ENCODE measurements around the gene UBXN6. TPM values are rescaled to one million over a fixed set of nuclear protein-coding genes. Genes with fewer than 3 reads are reported as not detected.

UBXN6 gene
- total RNA-seq, 4 donors from 2014 or later = 40.7 to 72.9 (median 50.8) TPM

GRCh38 chr19:4430760-4431159, 26.8 kb downstream of the UBXN6 start:
- Histone ChIP-seq H3K27me3 (no peaks in the 10 kb centered on the region), H3K4me3 (no peak overlapping the region), H3K4me1 (no peaks in the 10 kb centered on the region), H3K27ac (no peak overlapping the region), H3K9me3 (no peaks in the 10 kb centered on the region), H3K36me3 (peaks cover 6 to 76% (median 13%) of the 10 kb centered on the region in 3 donors)
- 86 to 92% methylated on average over 8 to 12 of the region's 12 CpGs for WGBS, 2 donors
- intact Hi-C loops (cut with DNase I) = no loop called here
- DNase-seq = no peak
- TF ChIP-seq POLR2A (IDR thresholded peaks at IDR 0.05) = no peak
- TF ChIP-seq, protein P1, sequence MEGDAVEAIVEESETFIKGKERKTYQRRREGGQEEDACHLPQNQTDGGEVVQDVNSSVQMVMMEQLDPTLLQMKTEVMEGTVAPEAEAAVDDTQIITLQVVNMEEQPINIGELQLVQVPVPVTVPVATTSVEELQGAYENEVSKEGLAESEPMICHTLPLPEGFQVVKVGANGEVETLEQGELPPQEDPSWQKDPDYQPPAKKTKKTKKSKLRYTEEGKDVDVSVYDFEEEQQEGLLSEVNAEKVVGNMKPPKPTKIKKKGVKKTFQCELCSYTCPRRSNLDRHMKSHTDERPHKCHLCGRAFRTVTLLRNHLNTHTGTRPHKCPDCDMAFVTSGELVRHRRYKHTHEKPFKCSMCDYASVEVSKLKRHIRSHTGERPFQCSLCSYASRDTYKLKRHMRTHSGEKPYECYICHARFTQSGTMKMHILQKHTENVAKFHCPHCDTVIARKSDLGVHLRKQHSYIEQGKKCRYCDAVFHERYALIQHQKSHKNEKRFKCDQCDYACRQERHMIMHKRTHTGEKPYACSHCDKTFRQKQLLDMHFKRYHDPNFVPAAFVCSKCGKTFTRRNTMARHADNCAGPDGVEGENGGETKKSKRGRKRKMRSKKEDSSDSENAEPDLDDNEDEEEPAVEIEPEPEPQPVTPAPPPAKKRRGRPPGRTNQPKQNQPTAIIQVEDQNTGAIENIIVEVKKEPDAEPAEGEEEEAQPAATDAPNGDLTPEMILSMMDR (IDR thresholded peaks at IDR 0.05) = no peak

DNA sequence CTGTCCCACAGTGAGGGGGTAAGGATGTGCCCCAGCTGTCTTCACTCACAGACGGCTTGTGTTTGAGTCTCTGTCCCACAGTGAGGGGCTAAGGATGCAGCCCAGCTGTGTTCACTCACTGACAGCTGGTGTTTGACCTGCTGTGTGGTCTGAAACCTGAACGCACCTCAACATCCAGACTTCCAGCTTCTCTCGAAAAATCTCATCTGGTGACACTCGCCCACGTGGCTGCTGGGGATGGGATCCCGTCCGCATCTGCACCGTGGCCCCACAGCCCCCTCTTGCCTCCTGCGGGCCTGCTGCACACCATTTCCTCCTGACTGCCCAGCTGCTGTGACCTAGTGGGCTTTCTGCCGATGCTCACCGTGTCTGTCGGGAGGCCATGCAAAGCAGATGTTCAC, 27.8 kb downstream of the UBXN6 start:
- Histone ChIP-seq H3K4me1 (no peaks in the 10 kb centered on the region), H3K27me3 (no peaks in the 10 kb centered on the region), H3K36me3 (peaks cover 6 to 71% (median 13%) of the 10 kb centered on the region in 3 donors), H3K9me3 (no peaks in the 10 kb centered on the region), H3K27ac (no peak overlapping the region), H3K4me3 (no peak overlapping the region)
- TF ChIP-seq POLR2A (IDR thresholded peaks at IDR 0.05) = no peak
- TF ChIP-seq, protein P1 (IDR thresholded peaks at IDR 0.05) = no peak
- intact Hi-C loops (cut with DNase I) = no loop called here
- WGBS, 2 donors = 85 to 92% methylated on average over 7 to 12 of the region's 12 CpGs
- DNase-seq = no peak

DNA sequence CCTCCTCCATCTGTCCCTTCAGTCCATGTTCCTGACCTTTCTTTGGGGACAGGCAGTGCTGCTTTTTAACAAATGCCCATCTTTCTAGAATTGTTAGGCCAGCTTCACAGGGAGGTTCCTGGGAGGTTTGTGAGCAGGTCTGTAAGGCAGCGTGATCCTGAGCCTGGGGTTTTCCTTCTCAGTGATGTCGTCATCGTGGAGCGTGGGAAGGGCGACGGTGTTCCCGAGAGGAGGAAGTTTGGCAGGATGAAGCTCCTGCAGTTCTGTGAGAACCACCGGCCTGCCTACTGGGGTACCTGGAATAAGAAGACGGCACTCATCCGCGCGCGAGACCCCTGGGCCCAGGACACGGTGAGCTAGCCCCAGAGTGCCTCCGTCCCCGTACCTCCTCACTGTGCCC, 28.3 kb downstream of the UBXN6 start:
- no peak for DNase-seq
- no peaks in the 10 kb centered on the region for H3K4me1 ChIP-seq
- 80 to 88% methylated on average over 12 of the region's 16 CpGs for WGBS, 2 donors
- peaks cover 6 to 71% (median 13%) of the 10 kb centered on the region in 3 donors for H3K36me3 ChIP-seq
- no peak overlapping the region for H3K4me3 ChIP-seq
- no peaks in the 10 kb centered on the region for H3K9me3 ChIP-seq
- TF ChIP-seq, protein P1 (IDR thresholded peaks at IDR 0.05) = no peak
- no peak for TF ChIP-seq POLR2A (IDR thresholded peaks at IDR 0.05)
- intact Hi-C loops (cut with DNase I) = no loop called here
- no peaks in the 10 kb centered on the region for H3K27me3 ChIP-seq
- H3K27ac ChIP-seq = no peak overlapping the region

DNA sequence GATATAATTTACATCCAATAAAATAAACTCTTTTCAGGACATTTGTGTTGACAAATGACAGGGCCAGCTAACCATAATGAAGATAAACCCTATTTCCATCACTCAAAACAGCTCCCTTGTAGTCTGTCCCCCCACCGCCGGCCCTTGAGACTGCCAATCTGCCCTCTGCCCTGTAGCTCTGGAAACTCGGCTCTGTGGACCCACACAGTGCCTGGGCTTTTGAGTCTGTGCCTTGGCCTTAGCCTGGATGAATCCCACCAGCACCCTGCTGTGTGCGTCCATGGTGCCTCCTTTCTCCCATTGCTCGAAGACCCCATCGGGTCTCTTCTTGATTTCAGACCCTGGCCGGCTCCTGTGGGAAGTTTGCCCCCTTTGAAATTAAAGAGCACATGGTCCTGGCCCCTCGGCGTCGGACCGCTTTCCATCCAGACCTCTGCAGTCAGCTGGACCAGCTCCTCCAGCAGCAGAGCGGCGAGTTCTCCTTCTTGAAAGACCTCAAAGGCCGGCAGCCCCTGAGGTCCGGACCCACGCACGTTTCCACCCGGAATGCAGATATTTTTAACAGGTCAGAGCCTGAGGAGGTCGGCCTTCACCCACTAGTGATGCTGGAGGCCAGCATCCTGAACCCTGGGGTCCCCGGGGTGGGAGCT, 29.1 kb downstream of the UBXN6 start:
- peaks cover 6 to 71% (median 13%) of the 10 kb centered on the region in 3 donors for H3K36me3 ChIP-seq
- DNase-seq = no peak
- no peaks in the 10 kb centered on the region for H3K27me3 ChIP-seq
- no peaks in the 10 kb centered on the region for H3K9me3 ChIP-seq
- no peak for TF ChIP-seq POLR2A (IDR thresholded peaks at IDR 0.05)
- TF ChIP-seq, protein P1 (IDR thresholded peaks at IDR 0.05) = no peak
- H3K27ac ChIP-seq = no peak overlapping the region
- no peak overlapping the region for H3K4me3 ChIP-seq
- intact Hi-C loops (cut with DNase I) = no loop called here
- 88 to 91% methylated on average over 8 to 14 of the region's 20 CpGs for WGBS, 2 donors
- no peaks in the 10 kb centered on the region for H3K4me1 ChIP-seq

GRCh38 chr19:4425537-4425936, 32.1 kb downstream of the UBXN6 start:
- Histone ChIP-seq H3K9me3 (no peaks in the 10 kb centered on the region), H3K4me1 (peaks cover 0 to 5% (median 0%) of the 10 kb centered on the region in 3 donors), H3K36me3 (peaks cover 0 to 57% (median 10%) of the 10 kb centered on the region in 3 donors), H3K27me3 (no peaks in the 10 kb centered on the region), H3K27ac (no peak overlapping the region), H3K4me3 (no peak overlapping the region)
- intact Hi-C loops (cut with DNase I) = no loop called here
- 91 to 94% methylated on average over 6 of the region's 6 CpGs for WGBS, 2 donors
- TF ChIP-seq, protein P1 (IDR thresholded peaks at IDR 0.05) = no peak
- no peak for TF ChIP-seq POLR2A (IDR thresholded peaks at IDR 0.05)
- no peak for DNase-seq
